Epithelial cell of proximal tubule (primary cell): ENCODE measurements around the gene SPDEF. TPM values are rescaled to one million over a fixed set of nuclear protein-coding genes. Genes with fewer than 3 reads are reported as not detected.

ENCODE experiments used
- DNase-seq: peaks from one replicate; pipeline ENCODE4 v3.0.0-alpha.2; 2011; ENCODE audit warnings: low read depth
- H3K4me3 ChIP-seq: 2 replicates; pipeline ENCODE4 v1.5.1; 2011; ENCODE audit warnings: low read depth, mild to moderate bottlenecking, low read length
- total RNA-seq: library from RNA; depleted of rRNA; stranded (reverse); fragments of >200 nt; gene quantifications from 2 replicates; pipeline ENCODE4 v1.2.3, GENCODE V29; 2015
- TF ChIP-seq, protein P1 (sequence below): conservative IDR thresholded peaks from 2 replicates; pipeline ENCODE4 v1.5.1; 2012; ENCODE audit warnings: low read depth, mild to moderate bottlenecking, low read length

SPDEF gene
- total RNA-seq, 1 donor from 2014 or later: not detected

- DNase-seq: no peak
- H3K4me3 ChIP-seq: no peak overlapping the region
- TF ChIP-seq, protein P1, sequence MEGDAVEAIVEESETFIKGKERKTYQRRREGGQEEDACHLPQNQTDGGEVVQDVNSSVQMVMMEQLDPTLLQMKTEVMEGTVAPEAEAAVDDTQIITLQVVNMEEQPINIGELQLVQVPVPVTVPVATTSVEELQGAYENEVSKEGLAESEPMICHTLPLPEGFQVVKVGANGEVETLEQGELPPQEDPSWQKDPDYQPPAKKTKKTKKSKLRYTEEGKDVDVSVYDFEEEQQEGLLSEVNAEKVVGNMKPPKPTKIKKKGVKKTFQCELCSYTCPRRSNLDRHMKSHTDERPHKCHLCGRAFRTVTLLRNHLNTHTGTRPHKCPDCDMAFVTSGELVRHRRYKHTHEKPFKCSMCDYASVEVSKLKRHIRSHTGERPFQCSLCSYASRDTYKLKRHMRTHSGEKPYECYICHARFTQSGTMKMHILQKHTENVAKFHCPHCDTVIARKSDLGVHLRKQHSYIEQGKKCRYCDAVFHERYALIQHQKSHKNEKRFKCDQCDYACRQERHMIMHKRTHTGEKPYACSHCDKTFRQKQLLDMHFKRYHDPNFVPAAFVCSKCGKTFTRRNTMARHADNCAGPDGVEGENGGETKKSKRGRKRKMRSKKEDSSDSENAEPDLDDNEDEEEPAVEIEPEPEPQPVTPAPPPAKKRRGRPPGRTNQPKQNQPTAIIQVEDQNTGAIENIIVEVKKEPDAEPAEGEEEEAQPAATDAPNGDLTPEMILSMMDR: no peak
These were observed 27.9 kb upstream of the SPDEF start for GRCh38 chr6:34583861-34584604.

DNA sequence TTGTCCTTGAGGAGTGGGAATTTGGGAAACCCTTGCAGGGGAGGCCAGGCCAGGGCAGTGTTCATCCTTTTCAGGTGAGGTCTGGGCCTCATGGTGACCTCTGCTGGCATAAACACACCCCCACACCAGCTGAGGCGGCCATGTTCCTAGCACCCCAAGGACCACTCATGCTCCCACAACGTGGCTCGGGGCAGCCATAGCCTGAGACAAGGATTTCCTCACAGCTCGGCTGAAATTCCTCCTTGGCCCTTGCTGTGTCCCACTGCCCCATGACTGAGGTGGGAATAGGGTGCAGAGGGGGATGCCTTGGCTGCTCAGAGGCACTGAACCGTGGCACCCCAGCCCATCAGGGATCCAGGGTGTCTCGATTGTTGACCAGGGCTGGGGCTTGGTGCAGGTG is 27.3 kb upstream of the SPDEF start:
- DNase-seq: no peak
- no peak overlapping the region for H3K4me3 ChIP-seq
- TF ChIP-seq, protein P1: peak; percentile 37

GRCh38 chr6:34581561-34581920 is 25.4 kb upstream of the SPDEF start:
- TF ChIP-seq, protein P1: no peak
- DNase-seq: no peak
- no peak overlapping the region for H3K4me3 ChIP-seq

GRCh38 chr6:34580707-34581560 is 24.8 kb upstream of the SPDEF start:
- H3K4me3 ChIP-seq: no peak overlapping the region
- DNase-seq: no peak
- TF ChIP-seq, protein P1: no peak

DNA sequence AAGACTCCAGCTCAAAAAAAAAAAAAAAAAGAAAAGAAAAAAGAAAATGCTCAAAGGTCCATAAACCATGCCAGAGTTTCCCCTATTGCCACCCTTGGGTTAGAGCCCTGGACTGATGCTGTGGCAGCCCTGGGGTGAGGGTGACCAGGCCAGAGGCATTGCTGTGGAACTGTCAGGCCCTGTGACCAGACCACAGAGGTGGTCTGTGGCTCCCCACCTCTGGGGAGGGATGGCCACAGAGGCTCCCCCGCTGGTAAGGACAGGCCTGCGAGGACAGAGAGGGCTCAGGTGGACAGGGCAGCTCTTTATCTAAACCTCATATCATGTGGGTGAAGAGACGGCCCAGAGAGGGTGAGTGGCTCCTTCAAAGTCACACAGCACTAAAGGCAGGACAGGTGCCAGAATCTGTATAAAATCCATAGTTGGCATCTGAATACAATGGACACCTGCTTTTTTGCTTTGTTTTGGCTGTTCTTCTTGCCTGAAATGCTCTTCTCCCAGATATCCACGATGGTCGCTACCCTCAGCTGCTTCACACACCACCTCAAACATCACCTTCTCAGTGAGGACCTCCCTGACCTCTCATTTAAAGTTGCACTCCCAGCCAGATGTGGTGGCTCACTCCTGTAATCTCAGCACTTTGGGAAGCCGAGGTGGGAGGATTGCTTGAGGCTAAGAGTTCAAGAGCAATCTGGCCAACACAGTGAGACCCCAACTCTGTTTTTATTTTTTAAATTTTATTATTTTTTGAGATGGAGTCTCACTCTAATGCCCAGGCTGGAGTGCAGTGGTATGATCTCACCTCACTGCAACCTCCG is 22.5 kb upstream of the SPDEF start:
- DNase-seq: no peak
- TF ChIP-seq, protein P1: no peak

DNA sequence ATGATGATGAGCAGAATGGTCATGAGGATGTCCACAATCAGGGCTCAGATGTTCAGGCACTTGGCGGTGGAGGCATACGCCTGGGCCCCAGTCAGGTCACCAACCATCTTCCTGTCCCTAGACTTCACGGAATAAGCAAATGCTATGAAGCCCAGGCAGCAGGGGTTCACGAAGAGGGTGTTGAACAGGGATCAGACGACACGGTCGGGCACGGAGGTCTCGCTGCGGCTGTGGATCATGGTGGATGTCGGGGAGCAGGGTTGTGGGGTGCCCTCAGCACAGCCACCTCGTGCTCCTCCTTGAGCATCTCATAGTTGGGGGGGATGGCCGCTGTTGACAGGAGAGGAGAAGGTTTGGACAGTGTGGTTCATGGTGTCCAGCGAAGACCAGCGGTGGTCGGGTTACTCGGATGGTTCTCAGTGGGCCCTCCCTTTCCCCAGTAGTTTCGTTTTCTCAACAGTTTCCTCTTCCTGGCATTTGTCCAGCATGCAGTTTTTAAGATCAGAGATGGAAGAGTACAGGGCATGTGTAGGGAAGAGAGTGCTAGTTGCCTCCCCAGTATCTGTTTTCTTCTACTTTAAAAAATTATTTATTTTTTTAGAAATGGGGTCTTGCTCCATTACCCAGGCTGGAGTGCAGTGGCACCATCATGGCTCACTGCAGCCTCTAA is 20.3 kb upstream of the SPDEF start:
- no peak for DNase-seq
- TF ChIP-seq, protein P1: no peak
- H3K4me3 ChIP-seq: no peak overlapping the region

More for the DNA sequence above, 22.5 kb upstream of the SPDEF start:
- H3K4me3 ChIP-seq: no peak overlapping the region
